Stimulated activated CD4-positive, alpha-beta T cell treated with anti-CD3 and anti-CD28 coated beads, TNF-alpha, amount 100 ng/mL, for 24 hours (primary cell): ENCODE data around the gene UBE2D2.

ENCODE experiments used
- DNase-seq, 3 experiments: peaks; one replicate each; pipeline ENCODE4 v3.0.0-alpha.2; 2020; ENCODE audit warnings: low read depth in 3 of 3

UBE2D2 gene

GRCh38 chr5:139676406-139676805 is 115.3 kb downstream of the UBE2D2 start:
- DNase-seq, result no peak

GRCh38 chr5:139676951-139677735 is 116.0 kb downstream of the UBE2D2 start:
- no peak for DNase-seq
